OCI-LY1 (cell line): Measurements from ENCODE around the gene STAG3.
A peak's percentile ranks its signal among the peaks of the same experiment; 100 is the strongest.
"Not testable (repeated sequence)": the region's sequence is repeated elsewhere in the genome, so short reads cannot be mapped to it uniquely, and the experiment has no call there.

Experiments used
- H2AFZ ChIP-seq: fragments of 200-600 bp; sonication (generic), shearing (Covaris generic); 2 replicates; pipeline ENCODE4 v1.6.0; 2014; ENCODE audit warnings: antibody characterized with exemption, mild to moderate bottlenecking, low read length
- H3F3A ChIP-seq: fragments of 200-600 bp; sonication (generic), shearing (Covaris generic); 2 replicates; pipeline ENCODE4 v1.6.0; 2014; ENCODE audit warnings: mild to moderate bottlenecking, antibody characterized with exemption, low read length, moderate library complexity; ENCODE audit not compliant: insufficient read depth
- H3K27ac ChIP-seq: fragments of 200-600 bp; sonication (generic); 2 replicates; pipeline ENCODE4 v1.5.1; 2014; ENCODE audit warnings: low read length, mixed run types, mild to moderate bottlenecking, low read depth; ENCODE audit not compliant: poor library complexity, severe bottlenecking
- H3K27me3 ChIP-seq: fragments of 200-600 bp; sonication (generic); 2 replicates; pipeline ENCODE4 v1.6.0; 2014; ENCODE audit warnings: antibody characterized with exemption, mild to moderate bottlenecking, low read length, moderate library complexity; ENCODE audit not compliant: insufficient read depth
- H3K36me3 ChIP-seq: fragments of 200-600 bp; sonication (generic); 2 replicates; pipeline ENCODE4 v1.6.1; 2014; ENCODE audit warnings: mild to moderate bottlenecking, antibody characterized with exemption, low read length, moderate library complexity, mixed read lengths; ENCODE audit not compliant: insufficient read depth
- H3K4me1 ChIP-seq: fragments of 200-600 bp; sonication (generic); 2 replicates; pipeline ENCODE4 v1.5.1; 2014; ENCODE audit warnings: mild to moderate bottlenecking, low read length, moderate library complexity; ENCODE audit not compliant: insufficient read depth, severe bottlenecking
- H3K4me2 ChIP-seq: fragments of 200-600 bp; sonication (generic), shearing (Covaris generic); 2 replicates; pipeline ENCODE4 v1.6.1; 2014; ENCODE audit warnings: low read length
- H3K4me3 ChIP-seq: fragments of 200-600 bp; sonication (generic); 2 replicates; pipeline ENCODE4 v1.5.1; 2014; ENCODE audit warnings: low read length, low read depth, mild to moderate bottlenecking, mixed read lengths; ENCODE audit not compliant: poor library complexity, severe bottlenecking
- H3K79me2 ChIP-seq: fragments of 200-600 bp; shearing (Covaris generic); 2 replicates; pipeline ENCODE4 v1.6.1; 2016; ENCODE audit warnings: mixed run types, low read length, mixed read lengths; ENCODE audit not compliant: insufficient read depth
- H3K9ac ChIP-seq: fragments of 200-600 bp; sonication (generic), shearing (Covaris generic); 2 replicates; pipeline ENCODE4 v1.6.1; 2014; ENCODE audit warnings: mild to moderate bottlenecking, low read length, mixed read lengths
- H3K9me2 ChIP-seq: fragments of 200-600 bp; sonication (generic), shearing (Covaris generic); 2 replicates; pipeline ENCODE4 v1.6.1; 2014; ENCODE audit warnings: low read depth, mild to moderate bottlenecking, low read length, mixed read lengths
- H3K9me3 ChIP-seq: fragments of 200-600 bp; shearing (Covaris generic); 2 replicates; pipeline ENCODE4 v1.6.1; 2014; ENCODE audit warnings: low read length, mixed read lengths
- H4K20me1 ChIP-seq: fragments of 200-600 bp; sonication (generic), shearing (Covaris generic); 2 replicates; pipeline ENCODE4 v1.6.0; 2016; ENCODE audit warnings: mild to moderate bottlenecking, low read length; ENCODE audit not compliant: insufficient read depth
- CTCF ChIP-seq: fragments of 200-600 bp; sonication (generic), shearing (Covaris generic); IDR thresholded peaks from 2 replicates; pipeline ENCODE4 v1.5.1; 2017; ENCODE audit warnings: mild to moderate bottlenecking, antibody characterized with exemption, low read length, moderate library complexity, mixed read lengths
- EZH2 ChIP-seq: fragments of 200-600 bp; sonication (generic), shearing (Covaris generic); IDR thresholded peaks from 2 replicates; pipeline ENCODE4 v1.8.0; 2017; ENCODE audit warnings: borderline replicate concordance, mixed run types, mild to moderate bottlenecking, antibody characterized with exemption, low read length, moderate library complexity, mixed read lengths

STAG3 gene

GRCh38 chr7:100219271-100219737 is 41.6 kb downstream of the STAG3 start:
- H3K79me2 ChIP-seq: no peaks in the 10 kb centered on the region
- no peaks in the 10 kb centered on the region for H3K9me3 ChIP-seq
- H3K9me2 ChIP-seq: no peaks in the 10 kb centered on the region
- peak overlapping the region; percentile 97 for H3K27ac ChIP-seq
- H3K4me2 ChIP-seq: peak overlapping the region; percentile 83
- H4K20me1 ChIP-seq: no peaks in the 10 kb centered on the region
- H3K36me3 ChIP-seq: peaks cover 26% of the 10 kb centered on the region; the same call in 1 of the 2 replicates
- TF ChIP-seq EZH2 (no peak), CTCF (no peak)
- 0 out of 2 replicates have a peak, but pooled peaks cover 2% of the 10 kb centered on the region for H3F3A ChIP-seq
- peak overlapping the region; percentile 79 for H3K9ac ChIP-seq
- peaks cover 90% of the 10 kb centered on the region for H3K4me1 ChIP-seq
- H2AFZ ChIP-seq: no peak overlapping the region
- H3K4me3 ChIP-seq: peak overlapping the region; percentile 75
- H3K27me3 ChIP-seq: no peaks in the 10 kb centered on the region

GRCh38 chr7:100219801-100220585 is 42.3 kb downstream of the STAG3 start, which contains the start of gene PVRIG:
Gene PVRIG, plus strand, starts transcription at chr7:100219949. Its CDS starts 22 bp downstream, at chr7:100219971.
- not testable (repeated sequence) for H4K20me1 ChIP-seq, H2AFZ ChIP-seq, H3F3A ChIP-seq, H3K9me2 ChIP-seq, H3K9me3 ChIP-seq, H3K27me3 ChIP-seq, H3K79me2 ChIP-seq
- peak within 1 kb of the TSS; percentile 97 for H3K27ac ChIP-seq
- H3K36me3 ChIP-seq: peaks cover 32% of the 10 kb centered on the region; the same call in 1 of the 2 replicates
- peaks cover 83% of the 10 kb centered on the region for H3K4me1 ChIP-seq
- H3K9ac ChIP-seq: peak within 1 kb of the TSS; percentile 79
- H3K4me2 ChIP-seq: peak within 1 kb of the TSS; percentile 83
- peak within 1 kb of the TSS; percentile 75 for H3K4me3 ChIP-seq

GRCh38 chr7:100220586-100221230 is 43.0 kb downstream of the STAG3 start:
- Histone ChIP-seq H3K9me3 (no peaks in the 10 kb centered on the region), H3K79me2 (no peaks in the 10 kb centered on the region), H3K4me3 (peak overlapping the region; percentile 75), H3K9me2 (no peaks in the 10 kb centered on the region), H3F3A (0 out of 2 replicates have a peak, but pooled peaks cover 2% of the 10 kb centered on the region), H3K9ac (peak overlapping the region; percentile 79), H3K27ac (peak overlapping the region; percentile 97), H3K4me1 (peaks cover 76% of the 10 kb centered on the region), H4K20me1 (no peaks in the 10 kb centered on the region), H3K27me3 (no peaks in the 10 kb centered on the region), H3K36me3 (peaks cover 32% of the 10 kb centered on the region; the same call in 1 of the 2 replicates), H2AFZ (no peak overlapping the region), H3K4me2 (peak overlapping the region; percentile 83)
- TF ChIP-seq EZH2 (no peak), CTCF (no peak)
